HG02678 (cell line): Measurements from ENCODE around the gene FIBP.

Experiments
- ATAC-seq: cut with Tn5 transposase; IDR thresholded peaks from one replicate; pipeline ENCODE4 v1.9.1; 2021; ENCODE audit warnings: mild to moderate bottlenecking, moderate library complexity; ENCODE audit not compliant: unreplicated experiment

The FIBP gene

GRCh38 chr11:65888163-65888814 lies at the start of gene FIBP:
Gene FIBP (minus strand): TSS chr11:65888471. CDS start chr11:65888418, 53 bp downstream.
- peak; percentile 50 for ATAC-seq

- no peak for ATAC-seq
Measured at GRCh38 chr11:65937766-65938165, 49.5 kb upstream of the FIBP start.

GRCh38 chr11:65934014-65934413 lies 45.7 kb upstream of the FIBP start:
- ATAC-seq = no peak

- no peak for ATAC-seq
Measured at GRCh38 chr11:65932558-65932919, 44.3 kb upstream of the FIBP start.

- no peak for ATAC-seq
Measured at GRCh38 chr11:65931773-65932557, 43.7 kb upstream of the FIBP start.

GRCh38 chr11:65928667-65929066 lies 40.4 kb upstream of the FIBP start:
- no peak for ATAC-seq

- no peak for ATAC-seq
Measured at GRCh38 chr11:65927904-65928397, 39.7 kb upstream of the FIBP start.

GRCh38 chr11:65925397-65925796 lies 37.1 kb upstream of the FIBP start:
- no peak for ATAC-seq

- ATAC-seq = no peak
Measured at GRCh38 chr11:65922565-65922964, 34.3 kb upstream of the FIBP start.

- no peak for ATAC-seq
Measured at GRCh38 chr11:65921876-65922275, 33.6 kb upstream of the FIBP start.

- ATAC-seq = no peak
Measured at GRCh38 chr11:65921033-65921555, 32.8 kb upstream of the FIBP start.

GRCh38 chr11:65920372-65920802 lies 32.1 kb upstream of the FIBP start:
- ATAC-seq = no peak

GRCh38 chr11:65919573-65920371 lies 31.5 kb upstream of the FIBP start:
- ATAC-seq = peak; percentile 40

GRCh38 chr11:65919141-65919572 lies 30.9 kb upstream of the FIBP start, which contains the start of gene DRAP1:
Gene DRAP1 (plus strand): TSS chr11:65919426. CDS start chr11:65919502, 76 bp downstream.
- peak; percentile 84 for ATAC-seq

GRCh38 chr11:65918211-65919140 lies 30.2 kb upstream of the FIBP start, which contains the start of gene C11orf68:
Gene C11orf68 (minus strand): TSS chr11:65919062. CDS start chr11:65919031, 31 bp downstream.
- peak; percentile 58 for ATAC-seq

GRCh38 chr11:65917434-65918210 lies 29.4 kb upstream of the FIBP start:
- ATAC-seq = no peak

GRCh38 chr11:65917077-65917433 lies 28.8 kb upstream of the FIBP start:
- ATAC-seq = no peak

GRCh38 chr11:65916391-65916790 lies 28.1 kb upstream of the FIBP start:
- no peak for ATAC-seq

- ATAC-seq = no peak
Measured at GRCh38 chr11:65915821-65916251, 27.6 kb upstream of the FIBP start.
